Retina (tissue), 1 donor: Measurements from ENCODE around the gene CCDC83.

Experiments
- DNase-seq: peaks from one replicate; pipeline ENCODE4 v3.0.0-alpha.2; 2016

CCDC83 gene

GRCh38 chr11:85855341-85855656 lies at the start of gene CCDC83:
TSS of gene CCDC83 (plus strand) at chr11:85855383. CDS start at chr11:85865124, 9,741 bp downstream.
- DNase-seq = no peak

- no peak for DNase-seq
Observed at GRCh38 chr11:85805387-85805786, 49.8 kb upstream of the CCDC83 start.

GRCh38 chr11:85806016-85806415 lies 49.2 kb upstream of the CCDC83 start:
- no peak for DNase-seq

GRCh38 chr11:85806876-85807275 lies 48.3 kb upstream of the CCDC83 start:
- DNase-seq = no peak

GRCh38 chr11:85809191-85809590 lies 46.0 kb upstream of the CCDC83 start:
- DNase-seq = no peak

- peak; percentile 61 for DNase-seq
Observed at GRCh38 chr11:85809863-85810262, 45.3 kb upstream of the CCDC83 start.

GRCh38 chr11:85810521-85810870 lies 44.7 kb upstream of the CCDC83 start:
- DNase-seq = no peak

- peak; percentile 76 for DNase-seq
Observed at GRCh38 chr11:85810871-85811611, 44.1 kb upstream of the CCDC83 start, which contains the start of gene SYTL2. TSS of gene SYTL2 (minus strand) at chr11:85811141. CDS start at chr11:85757725, 53,416 bp downstream.

GRCh38 chr11:85811624-85812023 lies 43.6 kb upstream of the CCDC83 start:
- DNase-seq = no peak

GRCh38 chr11:85813721-85814120 lies 41.5 kb upstream of the CCDC83 start:
- no peak for DNase-seq

- no peak for DNase-seq
Observed at GRCh38 chr11:85815186-85815931, 39.8 kb upstream of the CCDC83 start.

- no peak for DNase-seq
Observed at GRCh38 chr11:85819441-85819840, 35.7 kb upstream of the CCDC83 start.

GRCh38 chr11:85821636-85822035 lies 33.5 kb upstream of the CCDC83 start:
- DNase-seq = no peak

- DNase-seq = no peak
Observed at GRCh38 chr11:85822814-85823213, 32.4 kb upstream of the CCDC83 start.

GRCh38 chr11:85823816-85824215 lies 31.4 kb upstream of the CCDC83 start:
- no peak for DNase-seq

GRCh38 chr11:85825616-85826015 lies 29.6 kb upstream of the CCDC83 start:
- no peak for DNase-seq

GRCh38 chr11:85826116-85826855 lies 28.9 kb upstream of the CCDC83 start:
- peak; percentile 29 for DNase-seq

GRCh38 chr11:85827748-85828639 lies 27.2 kb upstream of the CCDC83 start:
- DNase-seq = no peak

- no peak for DNase-seq
Observed at GRCh38 chr11:85828640-85828978, 26.6 kb upstream of the CCDC83 start.

- no peak for DNase-seq
Observed at GRCh38 chr11:85829172-85829571, 26.0 kb upstream of the CCDC83 start.

- DNase-seq = no peak
Observed at GRCh38 chr11:85831050-85831449, 24.1 kb upstream of the CCDC83 start.

GRCh38 chr11:85835263-85835662 lies 19.9 kb upstream of the CCDC83 start:
- no peak for DNase-seq

GRCh38 chr11:85835729-85836128 lies 19.5 kb upstream of the CCDC83 start:
- DNase-seq = no peak
